ENCODE data around the gene PPP6R2. TPM values are rescaled to one million over a fixed set of nuclear protein-coding genes. Genes with fewer than 3 reads are reported as not detected.

Gene PPP6R2
- total RNA-seq, 1 donor from 2014 or later: 87.9 TPM

DNA sequence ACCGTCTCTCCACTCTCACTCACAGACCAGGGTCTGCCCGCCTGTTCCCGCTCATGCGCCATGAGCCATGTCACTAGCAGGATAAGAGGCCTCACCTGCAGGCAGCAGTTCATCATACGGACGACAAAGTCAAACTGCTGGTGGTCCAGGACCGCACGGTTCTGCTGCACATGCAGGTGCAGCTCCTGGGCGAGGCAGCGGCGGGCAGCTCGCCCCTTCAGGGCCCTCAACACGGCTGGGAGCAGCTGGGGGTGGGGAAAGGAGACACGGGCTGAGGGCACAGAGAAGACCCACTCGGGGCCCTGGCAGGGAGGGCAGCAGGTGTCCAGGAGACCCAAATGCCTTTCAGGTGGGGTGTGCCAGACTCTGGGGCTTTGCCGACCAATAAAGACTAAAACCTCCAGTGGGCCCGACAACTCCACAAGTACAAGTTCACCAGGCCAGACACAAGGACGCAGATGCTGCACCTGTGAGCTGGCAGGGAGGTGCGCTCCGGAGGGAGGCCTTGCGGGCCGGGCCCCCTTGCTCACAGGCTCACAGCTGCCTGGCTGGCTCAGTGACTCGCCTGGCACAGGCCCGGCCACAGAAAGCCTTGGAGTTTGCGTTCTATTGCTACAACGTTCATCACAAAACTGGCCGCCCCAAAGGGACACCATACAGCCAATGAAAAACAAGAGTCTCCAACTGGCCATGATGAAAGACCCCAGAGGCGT lies 120.2 kb downstream of the PPP6R2 start:
- H3K4me3 Mint-ChIP-seq (ENCODE audit: low read depth): no peak overlapping the region
- H3K36me3 Mint-ChIP-seq (ENCODE audit: insufficient read depth): peaks cover 12% of the 10 kb centered on the region
- H3K9me3 Mint-ChIP-seq (ENCODE audit: low read depth): no peaks in the 10 kb centered on the region
- no peaks in the 10 kb centered on the region for H3K27me3 Mint-ChIP-seq
- TF ChIP-seq, protein P1, sequence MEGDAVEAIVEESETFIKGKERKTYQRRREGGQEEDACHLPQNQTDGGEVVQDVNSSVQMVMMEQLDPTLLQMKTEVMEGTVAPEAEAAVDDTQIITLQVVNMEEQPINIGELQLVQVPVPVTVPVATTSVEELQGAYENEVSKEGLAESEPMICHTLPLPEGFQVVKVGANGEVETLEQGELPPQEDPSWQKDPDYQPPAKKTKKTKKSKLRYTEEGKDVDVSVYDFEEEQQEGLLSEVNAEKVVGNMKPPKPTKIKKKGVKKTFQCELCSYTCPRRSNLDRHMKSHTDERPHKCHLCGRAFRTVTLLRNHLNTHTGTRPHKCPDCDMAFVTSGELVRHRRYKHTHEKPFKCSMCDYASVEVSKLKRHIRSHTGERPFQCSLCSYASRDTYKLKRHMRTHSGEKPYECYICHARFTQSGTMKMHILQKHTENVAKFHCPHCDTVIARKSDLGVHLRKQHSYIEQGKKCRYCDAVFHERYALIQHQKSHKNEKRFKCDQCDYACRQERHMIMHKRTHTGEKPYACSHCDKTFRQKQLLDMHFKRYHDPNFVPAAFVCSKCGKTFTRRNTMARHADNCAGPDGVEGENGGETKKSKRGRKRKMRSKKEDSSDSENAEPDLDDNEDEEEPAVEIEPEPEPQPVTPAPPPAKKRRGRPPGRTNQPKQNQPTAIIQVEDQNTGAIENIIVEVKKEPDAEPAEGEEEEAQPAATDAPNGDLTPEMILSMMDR (IDR thresholded peaks at IDR 0.05; ENCODE audit: unreplicated experiment): no peak
- DNase-seq (ENCODE audit: low spot score, unreplicated experiment): no peak
- no peak overlapping the region for H3K27ac Mint-ChIP-seq
- H3K4me1 Mint-ChIP-seq (ENCODE audit: low read depth): no peaks in the 10 kb centered on the region

GRCh38 chr22:50464451-50464850 lies 121.3 kb downstream of the PPP6R2 start:
- H3K27ac Mint-ChIP-seq: no peak overlapping the region
- no peak overlapping the region for H3K4me3 Mint-ChIP-seq (ENCODE audit: low read depth)
- no peaks in the 10 kb centered on the region for H3K4me1 Mint-ChIP-seq (ENCODE audit: low read depth)
- TF ChIP-seq, protein P1 (IDR thresholded peaks at IDR 0.05; ENCODE audit: unreplicated experiment): no peak
- no peaks in the 10 kb centered on the region for H3K9me3 Mint-ChIP-seq (ENCODE audit: low read depth)
- H3K36me3 Mint-ChIP-seq (ENCODE audit: insufficient read depth): peaks cover 10% of the 10 kb centered on the region
- no peaks in the 10 kb centered on the region for H3K27me3 Mint-ChIP-seq
- no peak for DNase-seq (ENCODE audit: low spot score, unreplicated experiment)

DNA sequence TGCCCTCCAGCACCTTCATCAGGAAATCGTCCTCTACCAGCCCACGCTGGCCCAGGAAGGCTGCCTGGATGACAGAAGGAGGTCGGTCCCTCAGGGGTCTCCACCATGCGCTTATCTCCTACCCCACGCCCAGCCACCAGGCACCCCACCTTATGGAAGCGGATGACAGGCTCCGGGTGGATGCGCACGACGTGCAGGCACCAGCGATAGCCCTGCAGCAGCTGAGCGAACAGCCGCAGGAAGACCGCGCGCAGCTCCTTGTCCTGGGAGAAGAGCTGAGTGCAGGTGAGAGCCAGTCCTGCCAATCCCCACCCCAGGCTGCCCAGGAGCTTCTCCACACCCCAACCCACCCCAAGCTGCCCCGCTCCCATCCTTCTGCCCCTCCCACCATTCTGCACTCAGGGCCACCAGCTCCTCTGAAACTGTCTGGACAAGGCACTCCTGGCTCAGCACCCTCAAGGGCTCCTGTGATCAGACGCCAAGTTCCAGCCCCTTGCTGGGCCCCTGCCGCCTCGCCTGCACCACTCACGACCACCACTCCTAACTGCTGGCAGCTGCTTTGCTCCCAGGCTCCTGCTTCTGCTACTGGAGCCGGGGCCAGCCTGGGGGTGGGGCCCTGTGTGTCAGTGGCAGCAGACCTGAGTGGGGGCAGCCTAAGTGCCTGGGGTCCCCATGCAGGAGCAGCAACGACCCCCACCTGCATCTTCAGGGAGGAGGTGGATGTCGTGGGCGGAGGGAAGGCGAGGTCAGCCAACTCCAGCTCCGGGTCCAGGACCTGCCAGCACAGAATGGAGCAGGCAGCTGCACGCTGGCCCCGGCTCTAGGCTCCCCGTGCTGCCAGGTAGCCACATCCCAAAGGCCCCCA lies 122.2 kb downstream of the PPP6R2 start:
- peaks cover 9% of the 10 kb centered on the region for H3K36me3 Mint-ChIP-seq (ENCODE audit: insufficient read depth)
- TF ChIP-seq, protein P1 (IDR thresholded peaks at IDR 0.05; ENCODE audit: unreplicated experiment): no peak
- DNase-seq (ENCODE audit: low spot score, unreplicated experiment): no peak
- H3K27ac Mint-ChIP-seq: no peak overlapping the region
- H3K4me3 Mint-ChIP-seq (ENCODE audit: low read depth): no peak overlapping the region
- no peaks in the 10 kb centered on the region for H3K9me3 Mint-ChIP-seq (ENCODE audit: low read depth)
- no peaks in the 10 kb centered on the region for H3K27me3 Mint-ChIP-seq
- peaks cover 1% of the 10 kb centered on the region for H3K4me1 Mint-ChIP-seq (ENCODE audit: low read depth)

- Mint-ChIP-seq H3K4me3 (ENCODE audit: low read depth) (no peak overlapping the region), H3K9me3 (ENCODE audit: low read depth) (no peaks in the 10 kb centered on the region), H3K4me1 (ENCODE audit: low read depth) (peaks cover 5% of the 10 kb centered on the region), H3K27me3 (no peaks in the 10 kb centered on the region), H3K27ac (no peak overlapping the region), H3K36me3 (ENCODE audit: insufficient read depth) (peaks cover 6% of the 10 kb centered on the region)
- TF ChIP-seq, protein P1 (IDR thresholded peaks at IDR 0.05; ENCODE audit: unreplicated experiment): no peak
- no peak for DNase-seq (ENCODE audit: low spot score, unreplicated experiment)
Observed at GRCh38 chr22:50467341-50467740, 124.2 kb downstream of the PPP6R2 start.

DNA sequence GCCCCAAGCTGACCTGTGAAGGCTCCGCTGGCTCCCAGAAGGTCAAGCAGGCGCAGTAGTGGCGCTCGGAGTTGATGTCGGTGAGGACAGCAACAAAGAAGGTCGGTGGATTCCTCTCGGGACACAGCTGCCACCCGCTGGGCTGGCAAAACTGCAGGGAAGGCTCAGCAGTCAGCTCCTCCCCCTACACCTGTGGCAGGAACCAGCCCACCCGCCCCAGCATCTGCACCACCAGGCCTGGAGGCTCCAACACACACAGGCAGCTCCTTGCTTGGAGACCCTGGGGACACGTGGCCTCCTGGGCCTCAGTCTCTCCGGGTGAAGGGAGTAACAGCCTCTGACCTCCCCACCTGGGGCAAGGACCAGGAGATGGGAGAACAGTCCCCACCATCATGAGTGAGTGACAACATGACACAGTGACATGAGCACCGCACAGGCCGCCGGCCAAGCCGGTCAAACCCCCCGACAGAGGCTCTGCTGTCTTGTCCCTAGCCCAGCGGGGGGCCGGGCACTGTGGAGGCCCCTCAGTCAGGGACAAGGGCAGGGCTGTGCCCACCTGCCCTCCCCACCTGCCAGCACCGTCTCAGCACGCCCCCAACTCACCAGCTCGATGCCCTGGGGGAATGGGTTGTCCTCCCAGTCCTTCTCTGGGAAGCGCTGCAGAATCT lies 124.8 kb downstream of the PPP6R2 start:
- TF ChIP-seq, protein P1 (IDR thresholded peaks at IDR 0.05; ENCODE audit: unreplicated experiment): no peak
- no peak for DNase-seq (ENCODE audit: low spot score, unreplicated experiment)
- H3K36me3 Mint-ChIP-seq (ENCODE audit: insufficient read depth): peaks cover 6% of the 10 kb centered on the region
- no peak overlapping the region for H3K4me3 Mint-ChIP-seq (ENCODE audit: low read depth)
- H3K27me3 Mint-ChIP-seq: no peaks in the 10 kb centered on the region
- no peaks in the 10 kb centered on the region for H3K9me3 Mint-ChIP-seq (ENCODE audit: low read depth)
- H3K27ac Mint-ChIP-seq: no peak overlapping the region
- H3K4me1 Mint-ChIP-seq (ENCODE audit: low read depth): peaks cover 7% of the 10 kb centered on the region
